HL-60 (cell line): ENCODE results near the gene FRMD5.

Experiments used
- GABPA ChIP-seq: IDR thresholded peaks from 2 replicates; pipeline ENCODE4 v1.6.1; 2012; ENCODE audit warnings: low read depth
- POLR2AphosphoS5 ChIP-seq: IDR thresholded peaks from 2 replicates; pipeline ENCODE4 v1.6.1; 2012; ENCODE audit warnings: low read depth
- TF ChIP-seq, protein P1 (sequence below): IDR thresholded peaks from one replicate; pipeline ENCODE4 v1.5.1; 2011; ENCODE audit warnings: low read length, control low read depth, inconsistent platforms; ENCODE audit not compliant: insufficient read depth
- TF ChIP-seq, protein P2 (sequence below): IDR thresholded peaks from 2 replicates; pipeline ENCODE4 v1.6.1; 2012; ENCODE audit warnings: low read depth; ENCODE audit not compliant: insufficient replicate concordance

DNA sequence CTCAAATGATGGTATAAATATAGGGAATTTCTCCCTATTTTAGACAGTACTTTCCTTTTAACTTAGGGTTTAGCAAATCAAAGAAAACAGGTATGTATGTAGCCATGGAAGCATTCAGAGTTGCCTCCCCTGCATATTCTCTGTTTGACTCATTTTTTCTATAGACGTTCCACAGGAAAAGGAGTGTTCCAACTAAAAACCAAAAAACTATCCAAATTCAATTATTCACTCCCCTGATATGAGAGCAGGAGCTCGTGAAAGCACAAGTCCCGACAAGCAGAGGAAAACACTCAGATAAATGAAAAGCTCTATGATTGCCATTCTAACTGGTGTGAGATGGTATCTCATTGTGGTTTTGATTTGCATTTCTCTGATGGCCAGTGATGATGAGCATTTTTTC is 119.5 kb downstream of the FRMD5 start:
- TF ChIP-seq, protein P1, sequence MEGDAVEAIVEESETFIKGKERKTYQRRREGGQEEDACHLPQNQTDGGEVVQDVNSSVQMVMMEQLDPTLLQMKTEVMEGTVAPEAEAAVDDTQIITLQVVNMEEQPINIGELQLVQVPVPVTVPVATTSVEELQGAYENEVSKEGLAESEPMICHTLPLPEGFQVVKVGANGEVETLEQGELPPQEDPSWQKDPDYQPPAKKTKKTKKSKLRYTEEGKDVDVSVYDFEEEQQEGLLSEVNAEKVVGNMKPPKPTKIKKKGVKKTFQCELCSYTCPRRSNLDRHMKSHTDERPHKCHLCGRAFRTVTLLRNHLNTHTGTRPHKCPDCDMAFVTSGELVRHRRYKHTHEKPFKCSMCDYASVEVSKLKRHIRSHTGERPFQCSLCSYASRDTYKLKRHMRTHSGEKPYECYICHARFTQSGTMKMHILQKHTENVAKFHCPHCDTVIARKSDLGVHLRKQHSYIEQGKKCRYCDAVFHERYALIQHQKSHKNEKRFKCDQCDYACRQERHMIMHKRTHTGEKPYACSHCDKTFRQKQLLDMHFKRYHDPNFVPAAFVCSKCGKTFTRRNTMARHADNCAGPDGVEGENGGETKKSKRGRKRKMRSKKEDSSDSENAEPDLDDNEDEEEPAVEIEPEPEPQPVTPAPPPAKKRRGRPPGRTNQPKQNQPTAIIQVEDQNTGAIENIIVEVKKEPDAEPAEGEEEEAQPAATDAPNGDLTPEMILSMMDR = no peak
- TF ChIP-seq POLR2AphosphoS5 (no peak), GABPA (no peak)
- TF ChIP-seq, protein P2, sequence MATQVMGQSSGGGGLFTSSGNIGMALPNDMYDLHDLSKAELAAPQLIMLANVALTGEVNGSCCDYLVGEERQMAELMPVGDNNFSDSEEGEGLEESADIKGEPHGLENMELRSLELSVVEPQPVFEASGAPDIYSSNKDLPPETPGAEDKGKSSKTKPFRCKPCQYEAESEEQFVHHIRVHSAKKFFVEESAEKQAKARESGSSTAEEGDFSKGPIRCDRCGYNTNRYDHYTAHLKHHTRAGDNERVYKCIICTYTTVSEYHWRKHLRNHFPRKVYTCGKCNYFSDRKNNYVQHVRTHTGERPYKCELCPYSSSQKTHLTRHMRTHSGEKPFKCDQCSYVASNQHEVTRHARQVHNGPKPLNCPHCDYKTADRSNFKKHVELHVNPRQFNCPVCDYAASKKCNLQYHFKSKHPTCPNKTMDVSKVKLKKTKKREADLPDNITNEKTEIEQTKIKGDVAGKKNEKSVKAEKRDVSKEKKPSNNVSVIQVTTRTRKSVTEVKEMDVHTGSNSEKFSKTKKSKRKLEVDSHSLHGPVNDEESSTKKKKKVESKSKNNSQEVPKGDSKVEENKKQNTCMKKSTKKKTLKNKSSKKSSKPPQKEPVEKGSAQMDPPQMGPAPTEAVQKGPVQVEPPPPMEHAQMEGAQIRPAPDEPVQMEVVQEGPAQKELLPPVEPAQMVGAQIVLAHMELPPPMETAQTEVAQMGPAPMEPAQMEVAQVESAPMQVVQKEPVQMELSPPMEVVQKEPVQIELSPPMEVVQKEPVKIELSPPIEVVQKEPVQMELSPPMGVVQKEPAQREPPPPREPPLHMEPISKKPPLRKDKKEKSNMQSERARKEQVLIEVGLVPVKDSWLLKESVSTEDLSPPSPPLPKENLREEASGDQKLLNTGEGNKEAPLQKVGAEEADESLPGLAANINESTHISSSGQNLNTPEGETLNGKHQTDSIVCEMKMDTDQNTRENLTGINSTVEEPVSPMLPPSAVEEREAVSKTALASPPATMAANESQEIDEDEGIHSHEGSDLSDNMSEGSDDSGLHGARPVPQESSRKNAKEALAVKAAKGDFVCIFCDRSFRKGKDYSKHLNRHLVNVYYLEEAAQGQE = no peak
